HEK293T (cell line): ENCODE data around the gene ITPK1.

Experiments used
- CTCF ChIA-PET: fragments of 350-600 bp; formaldehyde crosslinking; extraction: SDS; loops from one replicate; lab custom pipeline; 2021; ENCODE audit warnings: antibody characterized with exemption, inconsistent platforms; lab: Yijun Ruan, JAX
- POLR2A ChIA-PET: fragments of 350-600 bp; formaldehyde crosslinking; extraction: SDS; loops from one replicate; lab custom pipeline; 2020; ENCODE audit warnings: antibody characterized with exemption, inconsistent platforms; lab: Yijun Ruan, JAX
- DNase-seq: peaks from one replicate; pipeline ENCODE4 v3.0.0; 2012; ENCODE audit warnings: mixed read lengths; ENCODE audit errors: extremely low spot score
- ARNT ChIP-seq: fragments of 450-650 bp; IDR thresholded peaks from 2 replicates; pipeline ENCODE4 v1.6.1; 2017; ENCODE audit warnings: mild to moderate bottlenecking
- BHLHE40 ChIP-seq: fragments of 450-650 bp; IDR thresholded peaks from 2 replicates; pipeline ENCODE4 v1.6.1; 2016; ENCODE audit warnings: mild to moderate bottlenecking, moderate library complexity, borderline replicate concordance
- CTBP1 ChIP-seq: fragments of 450-650 bp; IDR thresholded peaks from 2 replicates; pipeline ENCODE4 v1.6.1; 2016; ENCODE audit warnings: borderline replicate concordance
- ELF4 ChIP-seq: fragments of 450-650 bp; IDR thresholded peaks from 2 replicates; pipeline ENCODE4 v1.6.1; 2017; ENCODE audit warnings: antibody characterized with exemption
- FOXA1 ChIP-seq: fragments of 450-650 bp; IDR thresholded peaks from 2 replicates; pipeline ENCODE4 v1.6.1; 2016; ENCODE audit warnings: mild to moderate bottlenecking
- FOXK2 ChIP-seq: fragments of 450-650 bp; IDR thresholded peaks from 2 replicates; pipeline ENCODE4 v1.6.1; 2016; ENCODE audit warnings: mild to moderate bottlenecking
- FOXM1 ChIP-seq: fragments of 450-650 bp; IDR thresholded peaks from 2 replicates; pipeline ENCODE4 v1.6.1; 2017; ENCODE audit warnings: mild to moderate bottlenecking, borderline replicate concordance
- HDGF ChIP-seq: fragments of 450-650 bp; IDR thresholded peaks from 2 replicates; pipeline ENCODE4 v1.6.1; 2017; ENCODE audit warnings: antibody characterized with exemption, borderline replicate concordance
- L3MBTL2 ChIP-seq: fragments of 450-650 bp; conservative IDR thresholded peaks from 2 replicates; pipeline ENCODE4 v1.6.1; 2016; ENCODE audit warnings: mild to moderate bottlenecking
- LEF1 ChIP-seq: fragments of 450-650 bp; IDR thresholded peaks from 2 replicates; pipeline ENCODE4 v1.6.1; 2017; ENCODE audit warnings: mild to moderate bottlenecking, borderline replicate concordance
- NFRKB ChIP-seq: fragments of 450-650 bp; IDR thresholded peaks from 2 replicates; pipeline ENCODE4 v1.6.1; 2016; ENCODE audit warnings: mild to moderate bottlenecking, moderate library complexity
- SP1 ChIP-seq: fragments of 450-650 bp; IDR thresholded peaks from 2 replicates; pipeline ENCODE4 v1.6.1; 2017
- SUZ12 ChIP-seq: fragments of 450-650 bp; IDR thresholded peaks from 2 replicates; pipeline ENCODE4 v1.6.1; 2016; ENCODE audit warnings: mild to moderate bottlenecking
- TARDBP ChIP-seq: fragments of 450-650 bp; IDR thresholded peaks from 2 replicates; pipeline ENCODE4 v1.6.1; 2016
- ZNF384 ChIP-seq: fragments of 450-650 bp; IDR thresholded peaks from 2 replicates; pipeline ENCODE4 v1.6.1; 2016
- TF ChIP-seq, protein P1 (sequence below): fragments of 450-650 bp; IDR thresholded peaks from 2 replicates; pipeline ENCODE4 v1.6.1; 2016

ITPK1 gene

GRCh38 chr14:93056166-93056839 lies 59.4 kb downstream of the ITPK1 start:
- CTCF ChIA-PET, result no interaction called here
- TF ChIP-seq SP1, result no peak
- TF ChIP-seq LEF1, result no peak
- TF ChIP-seq TARDBP, result no peak
- no peak for TF ChIP-seq ARNT
- no peak for TF ChIP-seq BHLHE40
- TF ChIP-seq NFRKB, result no peak
- TF ChIP-seq HDGF, result no peak
- TF ChIP-seq L3MBTL2, result no peak
- no peak for TF ChIP-seq FOXK2
- TF ChIP-seq ZNF384, result no peak
- TF ChIP-seq FOXM1, result no peak
- TF ChIP-seq ELF4, result no peak
- TF ChIP-seq SUZ12, result no peak
- TF ChIP-seq FOXA1, result no peak
- TF ChIP-seq, protein P1, sequence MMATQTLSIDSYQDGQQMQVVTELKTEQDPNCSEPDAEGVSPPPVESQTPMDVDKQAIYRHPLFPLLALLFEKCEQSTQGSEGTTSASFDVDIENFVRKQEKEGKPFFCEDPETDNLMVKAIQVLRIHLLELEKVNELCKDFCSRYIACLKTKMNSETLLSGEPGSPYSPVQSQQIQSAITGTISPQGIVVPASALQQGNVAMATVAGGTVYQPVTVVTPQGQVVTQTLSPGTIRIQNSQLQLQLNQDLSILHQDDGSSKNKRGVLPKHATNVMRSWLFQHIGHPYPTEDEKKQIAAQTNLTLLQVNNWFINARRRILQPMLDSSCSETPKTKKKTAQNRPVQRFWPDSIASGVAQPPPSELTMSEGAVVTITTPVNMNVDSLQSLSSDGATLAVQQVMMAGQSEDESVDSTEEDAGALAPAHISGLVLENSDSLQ, result no peak
- TF ChIP-seq CTBP1, result no peak
- POLR2A ChIA-PET, result no interaction called here
- DNase-seq, result no peak

DNA sequence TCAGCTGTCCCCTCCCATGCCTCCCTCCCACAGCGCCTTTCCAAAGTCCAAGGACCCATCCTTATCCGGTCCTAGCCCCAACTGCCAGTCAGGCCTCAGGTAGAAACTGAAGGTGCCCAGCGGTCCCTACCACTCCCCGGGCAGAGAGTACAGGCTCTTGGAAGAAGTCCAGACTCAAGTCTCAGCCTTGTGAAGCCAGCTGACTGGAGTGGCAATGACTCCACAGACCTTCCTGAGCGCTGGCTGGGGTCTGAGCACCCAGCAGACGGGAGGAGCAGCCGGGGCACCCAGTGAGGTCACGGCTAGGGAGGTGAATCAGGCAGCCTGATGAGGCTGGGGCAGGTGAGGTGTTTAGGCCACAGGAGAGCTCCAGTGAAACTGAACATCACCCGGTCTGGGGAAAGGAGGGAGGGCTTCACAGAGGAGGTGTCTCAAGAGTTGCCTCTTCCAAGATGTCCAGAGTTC lies 60.0 kb downstream of the ITPK1 start:
- no peak for DNase-seq
- ChIA-PET POLR2A (no interaction called here), CTCF (no interaction called here)
- TF ChIP-seq LEF1, result no peak
- TF ChIP-seq FOXA1, result no peak
- TF ChIP-seq L3MBTL2, result no peak
- TF ChIP-seq HDGF, result no peak
- no peak for TF ChIP-seq CTBP1
- TF ChIP-seq SP1, result no peak
- no peak for TF ChIP-seq SUZ12
- TF ChIP-seq BHLHE40, result no peak
- TF ChIP-seq FOXM1, result no peak
- TF ChIP-seq TARDBP, result no peak
- no peak for TF ChIP-seq FOXK2
- TF ChIP-seq NFRKB, result no peak
- no peak for TF ChIP-seq ZNF384
- no peak for TF ChIP-seq ELF4
- TF ChIP-seq, protein P1, result no peak

- TF ChIP-seq ELF4 (no peak), L3MBTL2 (no peak), TARDBP (no peak), FOXM1 (no peak), FOXA1 (no peak)
- ChIA-PET POLR2A (no interaction called here), CTCF (no interaction called here)
- no peak for DNase-seq
Measured at GRCh38 chr14:93054876-93055275, 60.8 kb downstream of the ITPK1 start.

DNA sequence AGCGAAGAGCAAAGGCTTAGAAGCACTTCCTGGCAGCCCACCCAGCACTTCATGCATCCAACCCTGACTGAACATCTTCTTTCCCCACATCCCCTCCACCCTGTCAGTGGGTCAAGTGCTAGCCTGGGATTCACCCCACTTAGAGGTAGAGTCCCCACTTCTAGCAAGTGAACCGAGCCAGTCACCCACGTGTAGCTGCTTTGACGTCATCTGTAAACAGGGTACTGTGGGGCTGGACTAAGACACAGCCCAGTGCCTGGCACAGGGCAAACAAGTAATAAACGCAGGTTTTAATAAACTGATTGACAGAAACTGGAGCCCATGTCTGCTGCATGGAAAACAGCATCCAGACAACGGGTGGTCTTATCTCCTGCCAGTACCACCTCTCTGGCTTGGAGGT lies 61.7 kb downstream of the ITPK1 start:
- CTCF ChIA-PET, result no interaction called here

DNA sequence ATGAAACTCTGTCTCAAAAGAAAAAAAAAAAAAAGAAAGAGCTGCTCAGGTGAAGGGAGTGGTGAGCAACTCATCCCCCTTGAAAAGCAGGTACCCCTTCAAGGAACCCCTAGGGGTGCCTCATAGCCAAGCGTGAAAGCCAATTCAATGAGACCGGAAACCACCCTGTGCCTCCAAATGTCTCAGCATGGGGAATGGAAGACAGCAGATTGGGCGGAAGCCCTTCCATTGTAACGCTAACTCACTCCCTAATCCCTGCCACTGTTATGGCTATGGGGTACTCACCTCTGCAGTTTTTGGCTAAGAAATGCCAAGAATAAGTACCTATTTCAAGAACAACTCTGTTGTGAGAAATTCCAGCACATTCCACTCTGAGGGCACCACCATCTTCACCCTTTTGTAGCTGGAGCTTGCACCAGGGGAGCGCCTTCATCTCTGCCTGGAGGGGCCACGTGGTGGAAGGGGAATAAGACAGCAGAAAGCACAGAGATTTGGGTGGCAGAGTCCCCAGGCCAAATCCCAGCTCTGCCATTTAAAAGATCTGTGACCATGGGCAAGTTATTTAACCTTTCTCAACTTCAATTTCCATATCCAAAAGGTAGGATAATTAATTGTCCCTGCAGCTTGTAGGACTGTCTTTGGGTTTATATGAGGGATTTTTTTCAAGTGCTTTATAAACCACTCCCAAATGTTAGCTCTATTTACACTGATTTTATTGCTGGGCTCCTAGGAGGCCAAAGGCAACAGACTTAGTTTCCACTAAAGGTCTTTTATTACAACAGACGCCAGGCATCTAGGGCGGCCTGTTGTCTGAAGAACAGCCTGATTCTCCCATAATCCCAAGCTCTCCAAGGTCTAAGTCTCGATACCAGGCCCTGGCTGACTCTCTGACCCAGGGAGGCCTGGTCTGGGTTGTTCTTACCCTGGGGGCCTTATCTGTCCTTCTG lies 63.9 kb downstream of the ITPK1 start:
- POLR2A ChIA-PET, result no interaction called here
- no peak for DNase-seq
- no peak for TF ChIP-seq BHLHE40
- TF ChIP-seq L3MBTL2, result no peak
- TF ChIP-seq ARNT, result no peak
- no peak for TF ChIP-seq LEF1
- TF ChIP-seq, protein P1, result no peak
- no peak for TF ChIP-seq ELF4
- TF ChIP-seq ZNF384, result no peak
- TF ChIP-seq CTBP1, result no peak
- TF ChIP-seq TARDBP, result no peak
- no peak for TF ChIP-seq FOXK2
- TF ChIP-seq SP1, result no peak
- no peak for TF ChIP-seq HDGF
- no peak for TF ChIP-seq SUZ12
- no peak for TF ChIP-seq FOXA1
- no peak for TF ChIP-seq FOXM1
- no peak for TF ChIP-seq NFRKB
- CTCF ChIA-PET, result no interaction called here

More for the DNA sequence above, 61.7 kb downstream of the ITPK1 start:
- no peak for TF ChIP-seq HDGF
- no peak for TF ChIP-seq ELF4
- TF ChIP-seq BHLHE40, result no peak
- no peak for TF ChIP-seq CTBP1
- no peak for TF ChIP-seq FOXA1
- TF ChIP-seq TARDBP, result no peak
- no peak for TF ChIP-seq L3MBTL2
- no peak for TF ChIP-seq NFRKB
- TF ChIP-seq FOXM1, result no peak
- TF ChIP-seq, protein P1, result no peak
- TF ChIP-seq ZNF384, result no peak
- no peak for TF ChIP-seq SUZ12
- no peak for TF ChIP-seq FOXK2
- no peak for TF ChIP-seq SP1
- no peak for TF ChIP-seq LEF1
- no peak for DNase-seq
- POLR2A ChIA-PET, result no interaction called here
